WTC11 (cell line): ENCODE results near the gene RGS1. TPM values are rescaled to one million over a fixed set of nuclear protein-coding genes. Genes with fewer than 3 reads are reported as not detected.

Experiments
- ATAC-seq: fragments of 200-7000 bp; cut with Tn5 transposase; 2 replicates; pipeline ENCODE4 v1.10.0; 2021; ENCODE audit warnings: mild to moderate bottlenecking, moderate library complexity
- CTCF ChIA-PET: fragments of 300-600 bp; sonication (Branson Sonifier 250); formaldehyde crosslinking; loops from one replicate; lab custom pipeline; 2021; ENCODE audit warnings: antibody characterized with exemption; lab: Charles Lee
- POLR2A ChIA-PET: fragments of 350-600 bp; sonication (Branson Sonifier 250); formaldehyde crosslinking; loops from one replicate; lab custom pipeline; 2021; ENCODE audit warnings: antibody characterized with exemption; lab: Charles Lee
- DNase-seq: peaks from one replicate; pipeline ENCODE4 v3.0.0; 2021; ENCODE audit warnings: low spot score
- H3K27ac Mint-ChIP-seq: 2 replicates; pipeline ENCODE4 v1.8.0; 2021; ENCODE audit warnings: mixed read lengths
- H3K27me3 Mint-ChIP-seq: 2 replicates; pipeline ENCODE4 v1.8.0; 2021; ENCODE audit warnings: low read depth, mild to moderate bottlenecking, moderate library complexity, mixed read lengths
- H3K36me3 Mint-ChIP-seq: 2 replicates; pipeline ENCODE4 v1.8.0; 2021; ENCODE audit warnings: mixed read lengths
- H3K4me1 Mint-ChIP-seq: 2 replicates; pipeline ENCODE4 v1.8.0; 2022; ENCODE audit warnings: mixed read lengths
- H3K4me3 Mint-ChIP-seq: 2 replicates; pipeline ENCODE4 v1.8.0; 2021; ENCODE audit warnings: mild to moderate bottlenecking, moderate library complexity, mixed read lengths
- H3K9me3 Mint-ChIP-seq: 2 replicates; pipeline ENCODE4 v1.8.0; 2021; ENCODE audit warnings: mixed read lengths
- ATF3 ChIP-seq: sonication (generic); formaldehyde crosslinking; conservative IDR thresholded peaks from 2 replicates; pipeline ENCODE4 v1.8.1; 2022; ENCODE audit warnings: mild to moderate bottlenecking, missing genetic modification reagents
- ELF4 ChIP-seq: sonication (generic); formaldehyde crosslinking; IDR thresholded peaks from 2 replicates; pipeline ENCODE4 v1.8.1; 2022; ENCODE audit warnings: low read depth, mild to moderate bottlenecking, moderate library complexity, missing genetic modification reagents
- GABPB1 ChIP-seq: sonication (generic); formaldehyde crosslinking; IDR thresholded peaks from 2 replicates; pipeline ENCODE4 v1.8.1; 2023; ENCODE audit warnings: mild to moderate bottlenecking, missing genetic modification reagents
- NFE2L1 ChIP-seq: sonication (generic); formaldehyde crosslinking; IDR thresholded peaks from 2 replicates; pipeline ENCODE4 v1.8.1; 2023; ENCODE audit warnings: missing genetic modification reagents
- SOX15 ChIP-seq: fragments of 250-450 bp; sonication (Bioruptor Pico); IDR thresholded peaks from 2 replicates; pipeline ENCODE4 v1.9.0; 2021; ENCODE audit warnings: mild to moderate bottlenecking
- ZNF532 ChIP-seq: fragments of 250-450 bp; sonication (Bioruptor Pico); IDR thresholded peaks from 2 replicates; pipeline ENCODE4 v1.9.0; 2021; ENCODE audit warnings: mild to moderate bottlenecking, borderline replicate concordance
- total RNA-seq: library from RNA; stranded (reverse); gene quantifications from 3 replicates; pipeline ENCODE4 v1.2.3, GENCODE V29; 2021
- TF ChIP-seq, protein P1 (sequence below): sonication (generic); formaldehyde crosslinking; IDR thresholded peaks from 2 replicates; pipeline ENCODE4 v1.8.0; 2022; ENCODE audit warnings: mild to moderate bottlenecking, missing genetic modification reagents
- TF ChIP-seq, protein P2 (sequence below): fragments of 250-450 bp; sonication (Bioruptor Pico); IDR thresholded peaks from 2 replicates; pipeline ENCODE4 v1.8.0; 2021; ENCODE audit warnings: mild to moderate bottlenecking

The RGS1 gene
- total RNA-seq, 1 experiment from 2014 or later: 0.22 TPM

- TF ChIP-seq, protein P1, sequence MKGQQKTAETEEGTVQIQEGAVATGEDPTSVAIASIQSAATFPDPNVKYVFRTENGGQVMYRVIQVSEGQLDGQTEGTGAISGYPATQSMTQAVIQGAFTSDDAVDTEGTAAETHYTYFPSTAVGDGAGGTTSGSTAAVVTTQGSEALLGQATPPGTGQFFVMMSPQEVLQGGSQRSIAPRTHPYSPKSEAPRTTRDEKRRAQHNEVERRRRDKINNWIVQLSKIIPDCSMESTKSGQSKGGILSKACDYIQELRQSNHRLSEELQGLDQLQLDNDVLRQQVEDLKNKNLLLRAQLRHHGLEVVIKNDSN (CRISPR knock-in tag): no peak
- no peak for TF ChIP-seq SOX15
- TF ChIP-seq, protein P2, sequence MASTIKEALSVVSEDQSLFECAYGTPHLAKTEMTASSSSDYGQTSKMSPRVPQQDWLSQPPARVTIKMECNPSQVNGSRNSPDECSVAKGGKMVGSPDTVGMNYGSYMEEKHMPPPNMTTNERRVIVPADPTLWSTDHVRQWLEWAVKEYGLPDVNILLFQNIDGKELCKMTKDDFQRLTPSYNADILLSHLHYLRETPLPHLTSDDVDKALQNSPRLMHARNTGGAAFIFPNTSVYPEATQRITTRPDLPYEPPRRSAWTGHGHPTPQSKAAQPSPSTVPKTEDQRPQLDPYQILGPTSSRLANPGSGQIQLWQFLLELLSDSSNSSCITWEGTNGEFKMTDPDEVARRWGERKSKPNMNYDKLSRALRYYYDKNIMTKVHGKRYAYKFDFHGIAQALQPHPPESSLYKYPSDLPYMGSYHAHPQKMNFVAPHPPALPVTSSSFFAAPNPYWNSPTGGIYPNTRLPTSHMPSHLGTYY (CRISPR knock-in tag): no peak
- no peak for TF ChIP-seq ZNF532
- TF ChIP-seq GABPB1 (CRISPR knock-in tag): no peak
Measured at GRCh38 chr1:192628396-192629057, 53.0 kb downstream of the RGS1 start (continued).

GRCh38 chr1:192629612-192630011 is 54.0 kb downstream of the RGS1 start:
- no peak overlapping the region for H3K4me3 Mint-ChIP-seq
- H3K27me3 Mint-ChIP-seq: no peaks in the 10 kb centered on the region
- H3K4me1 Mint-ChIP-seq: peaks cover 13% of the 10 kb centered on the region
- ATAC-seq: no peak
- H3K27ac Mint-ChIP-seq: no peak overlapping the region
- H3K9me3 Mint-ChIP-seq: no peaks in the 10 kb centered on the region
- POLR2A ChIA-PET: no interaction called here
- TF ChIP-seq ATF3 (CRISPR knock-in tag): no peak
- no peak for TF ChIP-seq ELF4 (CRISPR knock-in tag)
- no peak for TF ChIP-seq NFE2L1 (CRISPR knock-in tag)
- TF ChIP-seq, all 79 proteins: peak for 0
- DNase-seq: no peak
- H3K36me3 Mint-ChIP-seq: no peaks in the 10 kb centered on the region
- CTCF ChIA-PET: no interaction called here

Other genes with a start within 250 kb of the RGS1 start
- gene RGS13, start 60.4 kb downstream of the RGS1 start, total RNA-seq: not detected in 3 replicates
- gene RGS2, start 233.3 kb downstream of the RGS1 start, total RNA-seq: 13.1 to 19.1 TPM (median 18.7 TPM) in 3 replicates